Measurements from ENCODE around the gene CENPA.

- no peak for TF ChIP-seq POLR2A (IDR thresholded peaks at IDR 0.05; ENCODE audit: low read length)
- TF ChIP-seq GATA1 (IDR thresholded peaks at IDR 0.05; ENCODE audit: low read depth, low read length), result no peak
Observed at GRCh38 chr2:26744953-26745352, 40.9 kb upstream of the CENPA start.
